ENCODE measurements around the gene IKBKE.

Gene IKBKE

DNA sequence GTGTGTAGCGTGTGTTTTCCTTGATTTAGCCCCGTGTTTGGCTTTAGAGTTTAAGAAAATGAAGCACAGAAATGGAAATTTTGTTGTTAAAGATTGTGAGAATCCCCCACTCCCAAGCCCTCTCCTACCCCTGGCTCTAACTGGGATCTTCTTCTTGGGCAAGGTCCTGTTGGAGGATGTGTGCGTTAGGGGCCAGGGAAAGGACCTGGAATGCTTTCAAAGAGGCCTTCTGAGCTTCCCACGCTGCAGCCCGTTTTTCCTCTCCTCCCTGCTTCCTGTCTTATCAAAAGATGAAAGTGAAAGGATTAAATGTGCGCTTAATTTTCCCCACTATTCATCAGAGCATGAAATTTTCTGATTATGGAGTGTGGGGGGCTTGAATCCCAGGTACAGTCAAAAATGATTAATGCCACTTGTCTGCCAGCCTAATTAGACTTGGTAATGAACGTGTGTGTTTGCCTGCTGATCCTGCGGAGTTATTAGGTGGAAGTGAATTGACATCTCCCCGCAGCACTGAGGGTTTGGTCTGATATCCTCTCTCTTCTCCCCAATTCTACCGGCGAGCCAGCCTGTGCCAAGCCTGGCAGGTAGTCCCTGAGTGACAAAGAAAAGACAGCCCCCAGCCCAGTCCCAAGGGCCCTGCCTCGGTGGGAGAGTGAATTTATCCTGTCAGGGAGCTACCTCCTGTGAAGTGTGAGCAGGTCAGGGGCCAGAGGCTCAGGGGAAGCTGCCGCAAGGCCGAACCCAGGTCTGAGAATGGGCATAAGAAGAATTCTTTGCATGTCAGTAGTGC lies 42.0 kb downstream of the IKBKE start:
- DNase-seq (ENCODE audit: low spot score), result no peak

DNA sequence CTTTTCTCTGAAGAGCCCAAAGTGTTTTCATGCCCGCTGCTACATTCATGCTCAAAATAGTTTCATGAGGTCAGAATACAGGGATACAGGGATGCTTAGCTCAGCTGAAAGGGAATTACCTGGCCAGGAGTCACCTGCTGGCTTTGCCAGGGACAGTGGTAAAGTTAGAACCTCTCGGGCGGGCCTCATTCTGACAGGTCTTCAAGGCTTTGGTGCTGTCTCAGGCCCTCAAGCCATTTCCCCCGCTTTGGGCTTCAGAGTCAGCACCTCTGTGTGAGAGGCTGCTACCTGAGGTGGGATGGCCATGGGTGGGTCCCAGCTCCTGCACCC lies 42.5 kb downstream of the IKBKE start:
- no peak for DNase-seq (ENCODE audit: low spot score)

DNA sequence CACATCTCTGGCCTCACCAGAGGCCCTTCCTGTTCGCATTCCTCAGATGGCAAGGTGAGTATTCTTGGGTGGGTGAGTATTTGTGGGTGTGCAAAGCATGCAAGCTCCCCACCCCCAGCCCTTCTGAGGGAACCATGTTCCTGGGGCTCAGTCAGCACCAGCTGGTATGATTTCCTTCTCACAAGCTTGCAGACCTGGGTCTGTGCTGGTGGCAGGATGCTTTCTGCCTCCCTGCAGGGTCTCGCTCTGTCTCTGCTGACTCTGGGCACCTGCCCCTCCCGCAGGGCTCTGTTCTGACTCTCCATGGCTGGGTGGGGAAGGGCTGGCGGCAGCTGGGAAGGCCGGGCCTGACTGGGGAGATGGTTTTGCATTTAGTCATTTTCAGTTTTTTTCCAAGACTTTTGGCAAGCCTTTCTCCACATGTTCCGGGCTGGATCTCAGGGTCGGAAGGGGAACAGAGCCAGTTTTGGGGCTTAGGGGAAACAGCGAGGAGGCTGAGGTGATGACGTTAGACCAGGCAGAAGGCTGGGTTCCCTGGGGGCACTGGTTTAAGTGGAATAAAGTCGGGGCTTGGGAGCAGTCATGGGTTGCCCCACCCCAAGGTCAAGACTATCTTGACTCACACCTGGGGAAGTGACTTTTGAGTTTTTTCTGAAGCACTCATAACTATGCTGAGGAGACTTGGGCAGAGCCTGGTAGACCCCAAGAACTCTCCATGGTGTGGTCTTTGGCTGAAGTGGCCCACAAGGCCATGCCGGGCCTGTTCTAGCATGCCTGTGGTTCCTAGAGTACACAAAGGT lies 43.2 kb downstream of the IKBKE start:
- DNase-seq (ENCODE audit: low spot score), result peak; percentile 94

DNA sequence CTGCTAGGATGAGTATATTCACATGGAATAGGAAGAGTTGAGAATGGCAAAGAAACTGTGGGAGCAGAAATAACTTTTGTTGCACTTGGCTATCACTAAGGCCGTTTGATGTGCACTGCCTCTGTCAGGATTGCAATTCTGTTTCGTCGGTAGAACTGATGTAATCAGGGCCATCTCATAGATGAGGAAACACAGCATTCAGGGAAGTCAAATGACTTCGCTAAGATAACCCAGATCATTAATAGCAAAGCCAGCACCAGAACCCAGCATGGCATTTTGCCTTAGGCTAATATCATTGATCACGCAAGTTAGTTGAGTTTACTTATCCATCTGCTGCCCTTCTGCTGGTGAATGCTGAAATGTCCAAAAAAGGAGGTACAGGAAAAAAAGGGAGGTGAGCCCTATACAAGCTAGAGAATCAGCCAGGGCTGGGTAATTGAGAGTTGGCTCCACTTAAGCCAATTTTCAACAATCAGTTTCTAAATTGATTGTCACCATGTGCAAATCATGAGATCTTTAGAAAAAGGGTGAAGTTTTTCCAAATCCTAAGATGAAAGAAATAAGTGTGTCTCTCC lies 44.6 kb downstream of the IKBKE start:
- no peak for DNase-seq (ENCODE audit: low spot score)

DNA sequence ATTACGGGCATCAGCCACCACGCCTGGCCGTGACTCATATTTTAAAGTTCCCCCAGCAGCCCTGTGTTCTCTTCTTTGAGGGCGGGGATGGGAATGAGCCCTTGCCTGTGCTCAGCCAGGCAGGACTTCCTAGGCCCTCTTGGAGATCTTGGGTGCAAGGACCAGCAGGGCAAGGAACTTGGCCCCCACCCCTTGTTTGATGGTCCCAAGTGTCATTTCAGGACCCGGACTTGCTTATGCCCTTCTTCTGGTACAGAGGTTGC lies 46.4 kb downstream of the IKBKE start:
- no peak for DNase-seq (ENCODE audit: low spot score)

DNA sequence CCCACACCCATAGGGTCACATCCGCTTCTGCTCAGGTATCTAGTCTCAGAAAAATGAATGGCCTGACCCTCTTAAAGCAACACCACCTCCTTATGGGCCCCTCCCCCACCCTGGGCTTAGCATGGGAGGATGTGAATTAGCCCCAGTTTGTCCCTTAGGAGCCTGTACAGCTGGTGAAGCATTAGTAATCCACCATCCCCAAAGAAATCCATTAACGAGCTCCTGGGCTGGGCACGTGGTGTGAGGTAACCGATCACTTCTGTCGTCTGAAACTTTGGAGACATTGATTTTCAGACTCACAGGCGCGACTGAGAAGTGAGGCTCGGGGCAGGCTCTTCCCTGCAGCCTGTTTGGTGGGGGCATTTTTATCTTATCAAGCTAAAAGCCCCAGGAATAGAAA lies 47.5 kb downstream of the IKBKE start:
- DNase-seq (ENCODE audit: low spot score), result no peak

DNA sequence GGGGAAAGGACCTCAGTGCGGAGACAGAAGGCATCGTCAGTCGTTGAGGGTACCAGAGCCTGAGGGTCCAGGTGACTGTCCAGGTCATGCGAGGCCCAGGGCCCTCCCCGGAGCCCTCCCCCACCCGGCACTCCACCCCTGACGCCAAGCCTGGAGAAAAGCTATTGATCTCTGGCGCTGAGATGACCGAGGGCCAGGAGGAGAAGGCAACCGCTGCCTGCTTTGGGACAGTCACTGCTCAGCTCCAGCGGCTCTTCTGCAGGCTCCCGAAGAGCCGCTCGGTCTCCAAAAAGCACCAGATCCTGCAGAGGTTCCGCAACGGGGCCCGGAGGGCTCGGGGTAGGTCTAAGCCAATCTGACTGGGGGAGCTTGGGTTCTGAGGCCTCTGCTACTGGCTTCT lies 47.9 kb downstream of the IKBKE start:
- no peak for DNase-seq (ENCODE audit: low spot score)

DNA sequence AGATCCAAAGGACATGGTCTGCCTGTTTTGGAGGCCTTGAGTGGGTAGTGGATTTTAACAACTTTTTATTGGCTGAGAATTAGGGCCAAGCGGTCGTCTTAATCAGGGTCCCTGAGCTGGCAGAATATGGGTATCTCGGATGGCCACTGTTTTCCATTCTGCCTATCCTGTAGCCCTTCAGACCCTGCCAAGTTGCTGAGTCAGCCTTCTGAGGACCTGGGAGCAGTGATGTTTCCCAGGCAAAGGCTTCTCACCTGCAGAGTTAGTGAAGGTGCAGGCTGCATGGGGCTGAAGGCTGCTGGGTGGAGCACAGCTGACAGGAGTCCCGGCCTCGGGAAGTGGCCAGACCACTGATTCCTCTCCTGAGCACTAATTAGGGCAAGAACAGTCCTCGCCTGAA lies 48.5 kb downstream of the IKBKE start:
- DNase-seq (ENCODE audit: low spot score), result no peak

DNA sequence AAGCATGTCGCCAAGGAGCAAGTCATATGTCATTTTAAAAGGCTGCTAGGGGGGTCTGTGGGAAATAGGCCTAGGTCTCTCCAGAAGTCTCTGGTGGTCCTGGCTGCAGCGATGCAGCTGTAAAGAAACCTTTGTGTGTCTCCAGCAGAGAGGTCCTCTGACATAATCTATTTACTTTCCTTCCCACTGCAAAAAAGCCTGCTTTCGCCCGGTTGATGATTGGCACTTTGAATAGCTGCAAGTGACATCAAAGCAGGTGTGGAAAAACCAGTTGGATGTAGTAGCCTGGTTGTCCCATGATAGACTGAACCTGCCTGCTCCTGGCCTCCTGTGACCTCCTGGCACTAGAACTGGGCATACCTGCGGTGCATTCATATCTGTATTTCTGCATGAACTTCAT lies 50.9 kb downstream of the IKBKE start:
- no peak for DNase-seq (ENCODE audit: low spot score)

DNA sequence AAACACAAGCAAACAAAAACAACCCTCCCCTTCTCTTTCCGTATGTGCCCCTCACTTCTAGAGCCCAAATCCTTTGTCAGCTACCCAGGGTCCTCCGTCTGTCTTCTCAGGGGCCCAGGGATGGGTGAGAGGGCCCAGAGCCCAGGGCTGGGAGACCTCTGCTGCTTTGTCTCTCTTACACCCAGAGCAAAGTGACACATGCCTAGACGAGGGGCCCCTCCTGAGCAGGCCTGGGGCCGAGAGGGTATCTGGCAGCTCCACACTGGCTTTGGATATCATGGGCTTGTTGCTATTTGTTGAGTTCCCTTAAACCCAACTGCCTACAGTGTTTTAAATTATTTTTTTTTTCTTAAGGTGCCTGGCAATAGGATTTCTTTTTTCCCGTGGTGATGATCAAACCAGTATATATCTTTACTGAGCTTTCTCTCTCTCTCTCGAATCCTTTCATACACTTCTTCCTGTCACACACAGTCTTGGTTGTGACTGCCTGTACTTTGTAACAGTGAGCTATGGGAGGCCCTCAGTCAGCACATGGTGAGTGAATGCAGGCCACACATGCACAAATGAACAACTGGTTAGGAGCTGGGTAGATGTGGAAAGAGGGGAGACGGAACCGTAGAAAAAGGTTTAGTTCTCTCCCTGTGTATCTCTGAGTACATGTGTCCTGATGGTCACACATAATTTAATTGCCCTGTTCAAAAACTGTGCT lies 51.6 kb downstream of the IKBKE start:
- no peak for DNase-seq (ENCODE audit: low spot score)

DNA sequence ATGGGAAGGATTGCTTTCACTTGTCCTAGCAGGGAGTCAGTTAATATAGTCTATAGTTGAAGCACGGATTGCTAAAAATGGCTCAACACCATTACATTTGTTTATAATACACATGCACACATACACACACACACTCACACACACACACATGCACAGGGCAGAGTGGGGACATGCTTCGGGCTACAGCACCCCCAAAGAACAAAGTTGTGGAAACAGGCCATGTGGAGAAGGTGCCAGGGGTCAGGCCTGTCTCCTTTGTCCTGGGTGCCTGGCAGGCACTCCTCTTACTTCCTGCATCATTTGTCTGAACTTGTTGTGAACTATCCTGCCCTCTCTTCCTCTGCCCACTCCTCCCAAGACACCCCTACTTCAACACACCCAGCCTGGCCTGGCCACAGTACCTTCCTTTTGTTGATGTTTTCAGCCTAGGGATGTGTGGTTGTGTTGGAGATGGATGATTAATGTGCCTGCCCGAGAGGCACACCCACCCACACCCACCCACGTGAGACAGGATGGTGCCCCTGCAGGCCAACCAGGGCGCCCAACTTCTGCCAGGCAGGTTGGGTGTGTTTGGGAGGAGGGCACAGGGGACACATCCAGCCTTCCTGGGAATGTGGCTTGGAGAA lies 54.6 kb downstream of the IKBKE start:
- DNase-seq (ENCODE audit: low spot score), result no peak

DNA sequence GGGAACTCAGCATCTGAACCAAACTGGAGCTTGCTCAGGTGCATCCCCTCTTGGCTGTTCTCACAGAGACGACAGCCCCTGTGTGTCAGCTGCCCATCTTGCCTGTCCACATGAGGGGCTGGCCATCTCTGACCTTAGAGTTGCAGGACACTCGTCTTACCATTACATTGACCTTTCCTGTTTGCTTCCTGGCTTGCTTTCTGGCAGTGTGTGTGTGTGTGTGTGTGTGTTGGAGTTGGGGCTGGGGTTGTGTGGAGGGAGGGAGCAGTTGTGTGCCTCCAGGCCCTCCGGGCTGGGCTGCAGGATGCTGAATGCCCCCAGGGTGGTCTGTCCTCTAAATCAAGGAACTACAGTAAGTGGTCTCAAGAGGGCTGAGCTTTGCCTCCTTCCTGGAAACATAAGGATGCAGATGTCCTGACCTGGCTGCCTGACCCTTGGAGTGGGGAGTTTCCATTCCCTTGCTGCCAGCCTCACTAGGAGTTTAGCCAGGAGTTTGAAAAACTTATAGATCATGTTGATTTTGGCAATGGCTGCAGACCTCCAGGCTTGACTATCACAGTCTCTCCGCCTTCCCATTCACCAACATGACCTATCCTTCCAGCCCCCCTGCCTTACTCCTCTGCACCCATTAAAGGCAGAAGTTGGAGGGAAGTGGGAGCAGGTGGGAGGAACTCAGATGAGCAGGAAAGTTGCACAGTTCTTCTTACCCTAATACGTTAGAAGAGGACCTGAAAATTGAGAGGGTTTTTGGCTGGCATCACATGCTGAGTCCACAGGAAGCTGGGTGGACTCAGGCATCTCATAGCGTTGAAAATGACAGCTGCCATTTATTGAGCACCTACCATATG lies 56.0 kb downstream of the IKBKE start:
- no peak for DNase-seq (ENCODE audit: low spot score)

DNA sequence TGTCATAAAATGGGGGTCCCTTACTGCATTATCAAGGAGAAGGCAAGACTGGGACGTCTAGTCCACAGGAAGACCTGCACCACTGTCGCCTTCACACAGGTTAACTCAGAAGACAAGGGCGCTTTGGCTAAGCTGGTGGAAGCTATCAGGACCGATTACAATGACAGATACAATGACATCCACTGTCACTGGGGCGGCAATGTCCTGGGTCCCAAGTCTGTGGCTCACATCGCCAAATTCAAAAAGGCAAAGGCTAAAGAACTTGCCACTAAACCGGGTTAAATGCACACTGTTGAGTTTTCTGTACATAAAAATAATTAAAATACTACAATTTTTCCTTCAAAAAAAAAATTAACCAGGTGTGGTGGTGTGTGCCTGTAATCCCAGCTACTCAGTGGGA lies 59.1 kb downstream of the IKBKE start:
- no peak for DNase-seq (ENCODE audit: low spot score)

DNA sequence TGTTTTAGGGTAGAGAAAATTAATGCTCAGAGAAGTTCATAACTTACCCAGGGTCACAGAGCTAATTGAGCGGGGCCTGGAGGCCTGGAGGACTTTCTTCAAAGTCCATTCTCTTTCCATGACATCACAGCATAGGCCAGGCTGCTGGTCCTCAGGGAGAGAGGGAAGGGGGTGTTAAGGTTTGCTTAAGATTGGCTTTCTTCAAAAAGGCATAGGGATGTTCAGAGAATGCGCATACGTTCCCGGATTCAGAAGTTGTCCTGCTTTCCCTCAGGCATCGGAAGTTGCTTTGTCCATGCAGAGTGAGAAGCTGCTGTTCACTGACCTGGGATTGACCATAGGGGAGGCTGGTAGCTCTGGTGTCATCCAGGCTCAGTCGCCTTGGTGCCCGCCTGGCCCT lies 62.1 kb downstream of the IKBKE start:
- DNase-seq (ENCODE audit: low spot score), result no peak

DNA sequence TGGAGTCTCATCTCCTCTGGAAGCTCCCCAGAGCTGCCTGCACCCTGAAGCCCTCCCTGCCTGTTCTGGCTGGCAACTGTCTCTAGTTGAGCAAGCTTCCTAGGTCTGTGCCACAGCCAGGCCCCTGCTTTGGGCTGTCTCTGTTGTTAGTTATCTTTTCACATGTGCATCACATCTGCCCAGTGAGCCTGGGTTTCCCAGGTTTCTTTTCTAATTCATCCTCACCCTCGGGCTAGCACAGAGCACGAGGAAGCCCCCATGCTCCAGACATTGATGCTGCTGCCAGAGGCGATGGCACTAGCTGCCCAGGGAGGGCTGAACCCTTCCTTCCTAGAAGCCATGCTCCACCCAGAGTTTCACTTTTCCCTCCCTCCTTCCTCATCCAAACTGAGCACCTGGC lies 64.3 kb downstream of the IKBKE start:
- no peak for DNase-seq (ENCODE audit: low spot score)

DNA sequence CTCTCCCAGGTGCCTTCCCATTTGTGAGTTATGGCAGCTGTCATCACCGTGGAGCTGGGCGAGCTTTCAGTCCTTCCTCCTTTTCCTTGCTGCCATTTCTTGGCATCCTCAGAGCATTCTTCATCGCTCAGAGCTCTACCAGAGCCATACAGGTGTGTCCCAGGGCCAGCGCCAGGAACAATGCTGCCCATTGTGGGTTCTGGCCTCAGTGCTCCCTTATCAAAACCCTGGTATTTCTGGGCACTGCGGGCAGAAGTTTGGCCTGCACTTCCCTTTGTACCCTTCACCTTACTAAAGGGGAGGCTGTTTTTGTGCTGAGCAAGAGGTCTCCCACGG lies 65.5 kb downstream of the IKBKE start:
- DNase-seq (ENCODE audit: low spot score), result no peak

DNA sequence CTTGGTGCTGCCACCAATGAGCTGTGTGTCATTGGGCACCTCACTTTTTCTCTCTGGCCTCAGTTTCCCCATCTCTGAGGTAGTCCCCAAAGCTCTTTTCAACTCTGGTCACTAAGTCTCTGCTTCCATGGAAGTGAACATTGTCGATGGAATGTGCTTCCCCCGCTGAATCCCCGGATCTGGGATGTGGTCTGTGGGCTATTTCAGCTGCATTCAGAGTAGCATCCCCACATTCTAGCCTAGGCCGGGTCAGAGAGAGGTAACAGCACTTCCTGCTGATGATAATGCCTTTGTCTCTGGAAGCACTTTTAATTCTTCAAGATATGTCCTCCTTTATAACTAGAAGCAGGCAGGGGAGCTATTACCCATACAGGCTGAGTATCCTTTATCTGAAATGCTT lies 66.9 kb downstream of the IKBKE start:
- DNase-seq (ENCODE audit: low spot score), result no peak

DNA sequence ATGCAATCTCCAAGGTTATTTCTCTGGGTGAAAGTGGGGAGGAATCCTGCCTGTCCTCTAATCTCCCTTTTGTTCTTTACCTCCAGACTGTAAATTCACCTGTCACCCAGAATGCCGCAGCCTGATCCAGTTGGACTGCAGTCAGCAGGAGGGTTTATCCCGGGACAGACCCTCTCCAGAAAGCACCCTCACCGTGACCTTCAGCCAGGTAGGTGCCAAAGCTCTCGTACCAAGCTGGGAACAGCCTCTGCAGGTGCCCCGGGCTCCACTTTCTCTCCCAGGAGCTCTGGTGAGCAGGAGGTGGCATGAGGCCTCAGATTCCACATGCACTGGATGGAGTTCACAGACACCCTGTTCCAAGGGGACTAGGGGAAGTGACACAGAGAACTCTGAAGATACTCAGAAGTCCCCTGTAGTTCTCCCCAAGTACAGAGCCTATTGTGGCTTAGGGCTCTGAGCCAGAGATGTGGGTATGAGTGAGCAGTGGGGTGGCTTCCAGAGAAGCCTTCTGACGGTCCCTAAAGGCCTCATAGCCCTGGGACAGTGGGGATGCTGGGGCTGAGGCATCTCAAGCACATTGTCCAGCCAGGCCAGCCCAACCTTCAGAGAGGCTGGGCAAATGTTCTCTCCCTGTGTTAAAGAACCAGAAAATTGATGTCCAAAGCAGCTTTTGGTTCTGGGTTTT lies 68.0 kb downstream of the IKBKE start:
- DNase-seq (ENCODE audit: low spot score), result no peak

DNA sequence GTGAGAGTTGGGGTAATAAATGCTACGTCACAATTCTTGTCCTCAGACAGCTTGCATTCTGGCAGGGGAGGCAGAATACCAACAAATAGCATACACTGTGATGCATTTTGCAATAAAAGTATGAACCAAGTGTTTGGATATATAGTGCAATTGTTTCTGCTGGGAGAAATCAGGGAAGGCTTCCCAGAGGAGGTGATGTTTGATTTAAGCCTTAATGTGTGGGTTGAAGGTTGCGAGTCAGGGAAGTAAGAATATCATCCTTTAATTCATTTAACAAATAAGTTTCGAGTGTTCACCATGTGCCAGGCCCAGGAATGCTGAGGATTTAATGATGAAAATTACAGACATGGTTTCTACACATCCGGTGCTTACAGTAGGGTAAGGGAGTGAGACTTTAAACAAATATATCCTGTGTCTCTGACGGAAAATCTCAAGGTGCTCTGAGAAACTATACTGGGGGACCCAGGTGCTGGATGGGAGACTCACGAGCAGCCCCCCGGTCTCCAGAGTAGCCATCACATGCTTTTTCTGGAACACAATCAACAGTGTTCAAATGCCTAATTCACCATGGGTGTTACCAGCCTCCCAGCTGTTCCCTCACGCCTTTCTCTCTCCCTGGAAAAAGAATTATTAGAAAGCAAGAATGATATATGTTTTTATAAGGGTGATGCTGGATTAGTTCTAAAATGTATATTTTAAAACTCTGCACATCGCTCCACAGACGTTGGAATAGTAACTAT lies 68.8 kb downstream of the IKBKE start:
- no peak for DNase-seq (ENCODE audit: low spot score)

DNA sequence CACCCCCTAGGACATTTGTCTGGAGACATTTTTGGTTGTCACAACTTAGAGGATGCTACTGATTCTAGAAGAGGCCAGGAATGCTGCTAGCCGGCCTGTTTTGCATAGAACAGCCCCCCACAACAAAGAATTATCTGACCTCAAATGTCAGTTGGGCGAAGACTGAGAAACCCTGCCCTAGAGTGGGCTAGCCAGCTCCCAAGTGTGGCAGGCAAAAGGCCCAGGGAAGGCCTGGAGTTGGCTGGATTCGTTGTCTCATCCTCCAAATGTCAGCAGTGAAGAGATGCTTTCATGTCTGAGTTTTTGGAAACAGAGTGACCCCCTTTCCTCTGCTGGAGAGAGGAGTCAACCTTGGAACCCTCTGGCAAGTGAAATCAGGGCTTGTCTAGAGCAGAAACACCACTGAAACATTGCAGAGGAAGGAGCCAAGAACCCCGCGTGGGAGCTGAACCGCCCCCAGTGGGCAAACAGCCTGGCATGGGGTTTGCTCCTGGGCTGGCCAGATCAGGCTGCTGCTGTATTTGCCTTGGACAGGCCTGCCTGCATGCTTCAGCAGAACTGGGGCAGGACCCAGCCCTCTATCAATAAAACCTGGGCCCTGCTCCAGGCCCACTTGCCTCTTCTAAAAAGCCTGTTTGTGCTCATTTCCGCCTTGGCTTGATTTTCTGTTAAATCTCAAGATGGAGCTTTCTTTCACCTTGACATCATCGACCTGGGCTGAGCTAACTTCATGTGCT lies 69.9 kb downstream of the IKBKE start:
- peak; percentile 30 for DNase-seq (ENCODE audit: low spot score)

Data from AG20443 (cell line).